HG02759 (cell line): ENCODE data around the gene NGRN.

Experiments used
- ATAC-seq: cut with Tn5 transposase; IDR thresholded peaks from one replicate; pipeline ENCODE4 v1.9.1; 2021; ENCODE audit warnings: mild to moderate bottlenecking, moderate library complexity; ENCODE audit not compliant: unreplicated experiment

NGRN gene, protein sequence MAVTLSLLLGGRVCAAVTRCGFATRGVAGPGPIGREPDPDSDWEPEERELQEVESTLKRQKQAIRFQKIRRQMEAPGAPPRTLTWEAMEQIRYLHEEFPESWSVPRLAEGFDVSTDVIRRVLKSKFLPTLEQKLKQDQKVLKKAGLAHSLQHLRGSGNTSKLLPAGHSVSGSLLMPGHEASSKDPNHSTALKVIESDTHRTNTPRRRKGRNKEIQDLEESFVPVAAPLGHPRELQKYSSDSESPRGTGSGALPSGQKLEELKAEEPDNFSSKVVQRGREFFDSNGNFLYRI

GRCh38 chr15:90265271-90266060 is at the start of gene NGRN:
Gene NGRN (plus strand): TSS chr15:90265672. CDS start chr15:90265713, 41 bp downstream.
- ATAC-seq: peak; percentile 94

DNA sequence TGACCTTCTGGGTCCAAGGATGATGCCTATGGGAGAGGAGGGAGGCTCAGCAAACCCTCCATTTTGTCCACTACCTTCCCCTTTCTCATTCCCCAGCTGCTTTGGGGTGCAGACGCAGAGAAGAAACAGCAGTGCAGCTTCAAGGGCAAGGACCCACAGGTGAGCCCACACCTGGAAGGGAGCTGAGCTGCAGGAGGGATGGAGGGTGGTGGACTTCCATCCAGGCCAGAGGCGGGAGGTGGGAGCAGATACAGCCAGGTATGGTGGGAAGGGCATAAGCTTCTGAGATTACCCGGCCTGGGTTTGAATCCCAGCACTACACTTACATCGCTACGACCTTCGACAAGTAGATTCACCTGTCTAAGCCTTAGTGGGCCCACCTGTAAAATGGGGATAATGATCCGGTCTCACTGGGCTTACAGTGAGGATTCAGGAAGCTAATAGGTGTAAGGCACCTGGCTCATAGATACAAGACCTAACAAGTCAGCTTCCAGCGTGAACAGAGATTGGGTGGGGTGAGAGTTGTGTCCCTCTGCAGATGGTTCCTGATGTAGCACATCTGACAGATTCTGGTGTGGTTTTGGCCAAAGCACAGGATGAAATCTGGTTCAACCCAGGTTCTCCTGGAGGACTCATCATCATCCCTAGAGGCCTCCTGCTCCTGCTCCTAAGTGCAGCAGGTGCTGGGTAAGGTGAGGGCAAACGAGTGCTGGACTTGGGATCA is 47.6 kb upstream of the NGRN start:
- ATAC-seq: no peak

DNA sequence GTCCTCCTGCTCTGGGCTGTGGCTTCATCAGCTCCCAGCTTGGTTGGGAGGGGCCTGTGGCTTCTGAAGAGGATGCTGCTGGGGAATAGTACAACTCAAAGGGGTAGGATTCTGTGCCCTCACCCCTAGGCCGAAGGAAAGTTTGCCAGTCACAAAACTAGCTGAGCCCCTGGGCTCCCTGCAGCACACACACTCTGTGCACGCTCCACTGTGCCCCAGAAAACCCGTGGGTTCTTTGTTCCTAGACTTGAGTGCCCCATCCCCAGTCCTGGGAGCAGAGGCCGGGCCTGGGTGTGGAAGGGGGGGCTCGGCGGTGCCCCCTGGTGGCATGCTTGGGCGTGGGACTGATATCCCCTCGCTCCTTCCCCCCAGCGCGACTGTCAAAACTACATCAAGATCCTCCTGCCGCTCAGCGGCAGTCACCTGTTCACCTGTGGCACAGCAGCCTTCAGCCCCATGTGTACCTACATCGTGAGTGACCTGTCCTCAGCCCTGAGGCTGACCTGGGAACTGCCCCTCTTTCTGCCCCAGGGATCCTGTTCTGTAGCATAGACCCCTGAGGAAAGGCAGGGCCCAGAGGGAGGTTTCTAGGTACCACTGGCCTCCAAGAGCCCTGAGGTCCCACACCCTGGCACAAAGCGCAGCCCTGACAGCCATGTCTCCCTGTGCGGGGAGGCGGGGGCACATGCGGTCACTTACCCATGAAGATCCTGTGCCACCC is 45.9 kb upstream of the NGRN start:
- no peak for ATAC-seq

- ATAC-seq: no peak
These were observed 44.1 kb upstream of the NGRN start for GRCh38 chr15:90221246-90221900.

DNA sequence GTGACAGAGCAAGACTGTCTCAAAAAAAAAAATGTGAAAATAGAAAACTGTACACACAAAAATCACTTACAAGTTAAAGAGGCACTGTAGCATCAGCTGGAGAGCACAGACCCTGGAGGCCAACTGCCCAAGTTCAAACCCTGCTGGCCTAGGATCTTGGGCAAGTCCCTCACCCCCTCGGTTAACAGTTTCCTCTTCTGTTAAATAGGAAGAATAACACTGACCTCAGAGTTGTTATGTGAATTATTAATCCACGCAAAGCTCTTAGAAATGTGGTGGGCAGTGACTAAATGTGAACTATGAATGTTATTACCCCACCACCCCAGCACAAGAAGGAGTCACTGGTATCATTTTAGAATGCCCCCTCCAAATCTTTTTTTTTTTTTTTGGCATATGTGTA is 42.9 kb upstream of the NGRN start:
- no peak for ATAC-seq

DNA sequence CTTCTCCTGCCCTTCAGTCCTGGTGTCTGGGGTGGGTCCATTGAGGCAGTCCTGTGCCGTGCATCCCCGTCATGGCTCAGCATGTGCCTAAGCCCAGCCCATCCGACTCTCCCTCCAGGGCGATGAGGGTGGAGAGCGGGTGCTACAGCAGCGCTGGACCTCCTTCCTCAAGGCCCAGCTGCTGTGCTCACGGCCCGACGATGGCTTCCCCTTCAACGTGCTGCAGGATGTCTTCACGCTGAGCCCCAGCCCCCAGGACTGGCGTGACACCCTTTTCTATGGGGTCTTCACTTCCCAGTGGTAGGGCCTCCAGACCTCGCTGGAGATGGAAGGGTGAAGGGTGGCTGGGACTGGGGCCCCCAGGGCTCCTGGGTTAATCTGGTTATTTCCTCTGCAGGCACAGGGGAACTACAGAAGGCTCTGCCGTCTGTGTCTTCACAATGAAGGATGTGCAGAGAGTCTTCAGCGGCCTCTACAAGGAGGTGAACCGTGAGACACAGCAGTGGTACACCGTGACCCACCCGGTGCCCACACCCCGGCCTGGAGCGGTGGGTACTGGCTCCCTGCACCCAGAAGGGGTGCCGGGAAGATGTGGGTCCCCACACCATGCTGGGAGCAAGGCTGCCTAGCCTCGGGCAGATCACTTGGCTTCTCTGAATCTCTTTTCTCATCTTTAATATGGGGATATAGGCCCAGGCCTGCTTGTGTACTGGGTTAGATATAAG is 41.9 kb upstream of the NGRN start:
- ATAC-seq: no peak

DNA sequence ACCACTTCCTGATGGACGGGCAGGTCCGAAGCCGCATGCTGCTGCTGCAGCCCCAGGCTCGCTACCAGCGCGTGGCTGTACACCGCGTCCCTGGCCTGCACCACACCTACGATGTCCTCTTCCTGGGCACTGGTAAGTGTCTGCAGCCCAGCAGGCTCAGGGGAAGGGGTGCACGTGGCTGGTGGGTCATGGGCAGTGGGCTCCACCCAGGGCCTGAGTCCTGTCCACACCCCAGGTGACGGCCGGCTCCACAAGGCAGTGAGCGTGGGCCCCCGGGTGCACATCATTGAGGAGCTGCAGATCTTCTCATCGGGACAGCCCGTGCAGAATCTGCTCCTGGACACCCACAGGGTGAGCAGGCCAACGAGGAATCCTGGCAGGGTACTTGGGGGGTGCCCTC is 40.4 kb upstream of the NGRN start:
- ATAC-seq: no peak

DNA sequence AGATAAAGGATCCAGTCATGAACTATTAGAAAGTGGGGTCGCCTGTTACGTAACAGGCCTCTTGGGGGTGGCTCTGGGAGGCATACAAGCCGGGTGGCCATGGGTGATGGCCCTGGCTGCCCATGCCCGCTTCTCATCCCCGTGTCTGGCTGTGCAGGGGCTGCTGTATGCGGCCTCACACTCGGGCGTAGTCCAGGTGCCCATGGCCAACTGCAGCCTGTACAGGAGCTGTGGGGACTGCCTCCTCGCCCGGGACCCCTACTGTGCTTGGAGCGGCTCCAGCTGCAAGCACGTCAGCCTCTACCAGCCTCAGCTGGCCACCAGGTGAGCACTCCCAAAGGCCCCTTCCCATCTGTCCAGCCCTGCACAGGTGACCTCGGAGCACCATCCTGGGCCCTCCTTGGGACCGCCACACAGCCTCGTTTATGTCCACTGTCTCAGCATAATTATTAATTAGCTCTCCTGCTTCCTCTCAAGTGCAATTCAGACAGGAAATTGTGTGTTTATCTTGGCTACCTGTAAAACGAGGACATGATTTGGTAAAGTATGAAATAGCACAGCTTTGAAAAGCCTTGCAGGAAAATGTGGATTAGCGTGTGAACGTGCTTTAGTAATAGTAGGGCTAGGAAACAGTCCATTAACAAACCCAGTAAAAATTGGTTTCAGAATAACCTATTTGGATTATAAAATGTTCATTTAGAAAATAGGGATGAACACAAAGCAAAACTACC is 39.8 kb upstream of the NGRN start:
- no peak for ATAC-seq

DNA sequence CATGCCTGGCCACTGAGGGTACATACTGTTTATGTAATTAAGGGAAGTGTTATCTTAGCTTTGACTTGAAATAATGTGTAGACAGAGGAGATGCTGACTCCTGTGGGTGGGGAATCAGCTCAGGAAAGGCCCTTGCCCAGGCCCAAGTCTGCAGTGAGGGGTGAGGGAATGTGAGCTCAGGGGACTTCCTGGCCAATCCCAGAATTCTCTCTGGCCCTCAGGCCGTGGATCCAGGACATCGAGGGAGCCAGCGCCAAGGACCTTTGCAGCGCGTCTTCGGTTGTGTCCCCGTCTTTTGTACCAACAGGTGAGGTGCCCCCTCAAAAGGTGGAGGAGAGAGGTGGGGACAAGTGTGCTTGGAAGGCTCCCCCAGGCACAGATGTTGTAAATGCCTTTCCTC is 38.1 kb upstream of the NGRN start:
- ATAC-seq: no peak

GRCh38 chr15:90227816-90228772 is 37.4 kb upstream of the NGRN start:
- no peak for ATAC-seq

GRCh38 chr15:90228960-90229359 is 36.5 kb upstream of the NGRN start:
- no peak for ATAC-seq

- no peak for ATAC-seq
These were observed 35.4 kb upstream of the NGRN start for GRCh38 chr15:90230071-90230494.

- no peak for ATAC-seq
These were observed 34.9 kb upstream of the NGRN start for GRCh38 chr15:90230610-90231009.

DNA sequence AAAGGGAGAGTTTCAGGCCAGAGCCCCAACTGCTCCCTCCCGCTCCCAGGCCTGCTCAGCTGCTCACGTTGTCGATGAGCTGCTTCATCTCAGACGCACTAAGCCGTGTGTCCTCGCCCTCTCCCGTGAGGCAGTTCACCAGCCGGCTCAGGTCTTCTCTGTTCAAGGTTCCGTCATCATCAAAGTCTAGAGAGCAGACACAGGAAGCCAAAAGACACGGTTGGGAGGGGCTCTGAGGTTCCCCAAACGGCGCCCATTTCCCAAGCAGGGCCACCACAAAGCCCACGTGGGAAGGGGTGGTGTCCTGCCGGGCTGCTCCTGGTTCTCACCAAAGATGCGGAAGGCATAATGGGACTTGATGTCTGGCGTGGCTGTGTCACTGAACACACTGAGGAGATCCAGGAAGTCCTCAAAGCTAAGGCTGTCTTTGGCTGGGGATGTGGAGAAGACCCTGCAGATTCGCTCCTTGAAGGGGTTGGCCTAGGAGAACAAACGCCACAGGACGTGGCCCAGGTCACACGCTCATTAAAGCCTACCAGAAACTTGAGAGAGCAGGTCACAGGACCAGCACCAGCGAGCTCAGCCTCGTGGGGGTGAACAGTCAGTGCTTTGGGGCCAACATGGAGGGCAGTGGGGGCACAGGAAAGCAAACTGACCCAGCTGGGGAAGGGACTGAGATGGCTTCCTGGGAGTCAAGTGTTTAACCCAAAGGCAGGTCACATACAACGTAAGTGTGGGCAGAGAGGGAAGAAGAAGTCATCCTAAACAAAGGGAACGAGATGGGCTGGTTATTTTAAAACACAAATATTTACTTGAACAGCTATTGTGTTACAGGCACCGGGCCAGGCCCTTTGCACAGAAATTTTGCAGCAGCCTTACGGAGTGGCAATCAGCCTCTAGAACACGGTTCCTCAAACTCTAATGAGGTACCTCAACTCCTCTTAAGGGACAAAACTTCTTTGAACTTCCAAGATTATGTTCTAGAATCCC is 34.1 kb upstream of the NGRN start:
- no peak for ATAC-seq

- ATAC-seq: no peak
These were observed 33.3 kb upstream of the NGRN start for GRCh38 chr15:90232196-90232595.

GRCh38 chr15:90232941-90233386 is 32.5 kb upstream of the NGRN start:
- ATAC-seq: no peak
